GM12892 (cell line): ENCODE measurements around the gene RAB3A.
"Not testable (repeated sequence)": the region's sequence is repeated elsewhere in the genome, so short reads cannot be mapped to it uniquely, and the experiment has no call there.

Source experiments
- DNase-seq: peaks from one replicate; pipeline ENCODE4 v3.0.0; 2011; ENCODE audit not compliant: insufficient read length
- FAIRE-seq: peaks from 2 replicates; lab custom pipeline; 2011; peaks lifted over from hg19 to GRCh38; lab: Jason Lieb, UNC
- POLR2A ChIP-seq: IDR thresholded peaks from 2 replicates; pipeline ENCODE4 v1.6.1; 2011; ENCODE audit warnings: low read depth, low read length, control low read depth
- POLR2AphosphoS5 ChIP-seq: IDR thresholded peaks from 2 replicates; pipeline ENCODE4 v1.6.1; 2011; ENCODE audit warnings: low read depth, low read length, control low read depth
- TAF1 ChIP-seq: IDR thresholded peaks from 2 replicates; pipeline ENCODE4 v1.6.1; 2011; ENCODE audit warnings: low read depth, mild to moderate bottlenecking, control low read depth, low read length, borderline replicate concordance

The RAB3A gene

DNA sequence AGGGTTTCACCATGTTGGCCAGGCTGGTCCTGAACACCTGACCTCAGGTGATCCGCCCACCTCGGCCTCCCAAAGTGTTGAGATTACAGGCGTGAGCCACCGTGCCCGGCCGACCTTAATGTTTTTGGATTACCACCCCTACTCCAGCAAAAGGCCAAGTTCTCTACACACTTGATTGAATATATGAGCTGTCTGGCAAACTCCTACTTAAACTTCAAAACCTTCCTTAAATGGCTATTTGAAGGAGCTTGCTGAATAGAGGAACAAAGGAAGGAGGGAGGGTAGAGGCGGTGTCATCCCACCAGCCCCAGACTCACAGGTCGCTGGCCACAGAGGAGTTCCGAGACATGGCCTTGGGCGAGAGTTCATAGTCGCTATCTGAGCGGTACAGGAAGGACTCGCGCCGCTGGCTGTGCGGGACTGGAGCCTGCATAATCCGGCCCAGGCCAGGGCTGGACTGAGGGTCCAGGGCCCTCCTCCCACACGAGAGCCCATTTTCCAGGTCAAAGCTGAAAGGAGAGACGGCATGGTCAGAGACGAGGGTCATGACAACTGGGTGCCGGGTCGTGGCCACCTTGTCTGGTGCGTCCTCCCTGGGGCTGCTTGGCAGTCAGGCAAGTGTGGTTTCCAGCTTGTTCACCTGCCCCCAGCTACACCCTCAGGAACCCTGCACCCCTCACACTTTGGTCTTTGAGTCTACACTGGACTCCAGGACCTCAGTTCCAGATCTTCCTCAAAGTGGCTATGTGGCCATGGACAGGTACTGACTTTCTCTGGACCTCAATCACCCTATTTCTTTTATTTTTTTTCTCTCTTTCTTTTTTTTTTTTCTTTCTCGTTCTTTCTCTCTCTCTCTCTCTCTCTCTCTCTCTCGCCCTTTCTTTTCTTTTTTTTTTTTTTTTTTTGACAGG lies 18.2 kb upstream of the RAB3A start:
- no peak for DNase-seq
- FAIRE-seq, result no peak
- TF ChIP-seq TAF1 (no peak), POLR2A (no peak), POLR2AphosphoS5 (no peak)

DNA sequence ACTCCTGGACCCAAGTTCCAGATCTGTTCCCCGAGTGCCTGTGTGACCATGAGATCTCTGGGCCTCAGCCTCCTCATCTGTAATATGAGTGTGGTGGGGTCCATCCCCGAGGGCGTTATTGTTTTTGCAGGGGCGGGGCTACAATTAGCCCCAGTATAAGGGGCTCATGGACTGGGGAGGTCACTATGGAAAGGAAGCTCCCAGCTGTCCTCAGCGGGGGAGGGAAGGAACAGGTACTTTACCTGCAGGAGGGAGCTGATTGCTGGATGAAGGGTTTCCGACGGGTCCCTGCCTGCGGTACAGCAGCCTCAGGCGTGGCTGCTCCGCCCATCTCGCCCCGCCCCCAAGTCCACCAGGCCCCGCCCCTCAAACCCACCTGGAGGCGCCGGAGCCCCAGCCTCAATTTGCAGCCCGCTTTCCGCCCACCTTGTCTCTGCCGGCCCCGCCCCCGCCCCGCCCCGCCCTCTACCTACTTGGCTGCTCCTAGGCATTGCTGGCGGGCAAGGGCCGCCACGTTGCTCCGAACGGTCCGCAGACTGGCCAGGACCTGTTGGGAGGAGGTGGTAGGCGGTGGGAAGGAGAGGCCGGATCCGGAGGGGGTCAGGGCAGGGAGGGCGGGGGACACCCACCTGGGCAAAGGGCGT lies 16.9 kb upstream of the RAB3A start:
- no peak for DNase-seq
- TF ChIP-seq TAF1, result no peak
- no peak for TF ChIP-seq POLR2A
- TF ChIP-seq POLR2AphosphoS5, result no peak
- no peak for FAIRE-seq

DNA sequence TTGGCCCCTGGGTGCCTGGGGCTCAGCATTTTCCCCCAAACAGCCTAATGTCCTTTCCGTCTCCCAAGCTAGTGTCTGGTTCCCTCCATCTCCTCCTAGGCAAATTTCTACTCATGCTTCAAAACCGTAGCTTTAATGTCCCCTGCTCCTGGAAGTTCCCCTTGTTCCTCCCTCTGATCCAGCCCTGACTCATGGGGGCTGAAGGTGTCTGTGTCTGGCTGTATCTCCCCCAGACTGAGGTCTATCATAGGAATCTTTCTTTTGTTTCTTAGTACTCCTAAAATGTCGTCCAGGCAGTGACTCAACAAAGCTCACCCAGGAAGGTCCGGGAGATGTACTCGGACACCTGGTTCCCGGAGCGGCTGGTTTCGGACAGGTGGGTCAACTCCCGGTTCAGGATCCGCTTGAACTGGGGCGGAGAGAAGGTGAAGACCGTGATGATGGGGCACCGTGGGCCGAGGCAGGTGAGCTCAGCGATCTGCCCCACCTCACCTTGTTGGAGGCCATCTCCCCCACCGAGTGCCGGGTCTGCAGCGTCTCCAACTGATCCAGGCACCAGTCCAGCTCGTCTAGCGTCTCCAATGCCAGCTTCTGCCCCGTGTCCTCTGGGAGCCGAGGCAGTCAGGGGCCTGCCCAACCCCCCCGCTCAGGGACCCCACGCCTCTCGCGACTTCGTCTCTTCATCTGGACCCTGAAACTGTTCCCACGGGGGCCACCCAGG lies 16.2 kb upstream of the RAB3A start:
- no peak for FAIRE-seq
- no peak for TF ChIP-seq POLR2AphosphoS5
- TF ChIP-seq TAF1, result no peak
- TF ChIP-seq POLR2A, result no peak
- no peak for DNase-seq

DNA sequence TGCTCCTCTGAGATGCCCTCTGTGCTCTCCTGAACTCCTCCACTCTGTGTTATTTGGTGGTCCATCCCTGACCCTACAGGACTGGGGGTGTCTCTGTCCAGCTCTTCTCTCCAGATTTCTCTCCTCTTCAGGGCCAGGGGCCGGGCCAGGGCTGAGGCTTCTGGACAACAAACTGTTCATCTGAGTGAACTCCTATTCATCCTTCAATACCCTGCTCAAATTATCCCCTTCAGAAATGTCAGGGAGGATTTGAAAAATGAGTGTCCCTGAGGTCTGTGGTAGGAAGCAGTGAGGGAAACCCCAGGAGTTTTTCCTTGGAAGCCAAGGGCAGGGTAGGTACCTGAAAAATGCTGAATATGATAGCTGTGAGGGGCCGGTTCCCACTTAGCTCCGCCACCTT lies 14.8 kb upstream of the RAB3A start:
- DNase-seq, result no peak
- FAIRE-seq, result no peak
- TF ChIP-seq TAF1 (no peak), POLR2A (no peak)

DNA sequence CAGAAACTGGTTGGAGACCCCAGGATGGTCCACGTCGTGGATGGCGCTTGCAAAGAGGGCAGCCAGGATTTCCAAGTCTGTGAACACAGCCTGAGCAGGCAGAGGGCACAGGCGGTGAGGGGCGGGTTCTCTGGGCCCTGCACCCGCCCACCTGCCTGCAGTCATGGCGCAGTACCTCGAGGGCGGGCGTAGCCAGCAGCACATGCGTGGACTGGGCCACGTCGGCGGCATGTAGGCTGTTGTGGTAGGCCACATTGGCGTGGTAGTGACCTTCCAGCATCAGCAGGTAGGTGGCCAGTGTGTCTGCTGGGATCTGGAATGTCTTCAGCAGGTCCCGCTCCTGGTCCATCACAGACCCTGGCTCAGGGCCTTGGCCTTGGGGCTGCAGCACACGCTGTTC lies 14.3 kb upstream of the RAB3A start:
- no peak for FAIRE-seq
- TF ChIP-seq POLR2A, result no peak
- no peak for TF ChIP-seq TAF1
- TF ChIP-seq POLR2AphosphoS5, result no peak

DNA sequence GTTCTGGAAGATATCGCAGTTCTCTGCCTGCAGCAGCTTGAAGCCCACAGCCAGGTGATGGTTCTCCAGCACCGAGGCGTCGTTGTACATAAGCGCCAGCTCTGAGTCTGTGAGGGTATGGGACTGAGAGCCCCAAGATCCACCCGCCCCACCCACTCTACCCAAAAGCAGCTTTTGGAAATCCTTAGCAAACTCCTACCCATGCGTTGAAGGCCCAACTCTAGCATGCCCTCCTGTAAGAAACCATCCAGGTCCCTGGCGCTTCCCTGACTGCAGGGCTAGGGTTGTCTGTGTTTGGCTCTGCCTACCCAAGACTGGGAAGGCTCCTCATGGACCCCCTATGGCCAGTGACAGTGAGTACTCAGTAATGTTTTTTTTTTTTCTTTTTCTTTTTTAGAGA lies 12.9 kb upstream of the RAB3A start:
- FAIRE-seq (no peak), DNase-seq (no peak)
- TF ChIP-seq POLR2A, result no peak
- no peak for TF ChIP-seq TAF1
- no peak for TF ChIP-seq POLR2AphosphoS5

More for the DNA sequence above, 14.3 kb upstream of the RAB3A start:
- DNase-seq, result no peak

DNA sequence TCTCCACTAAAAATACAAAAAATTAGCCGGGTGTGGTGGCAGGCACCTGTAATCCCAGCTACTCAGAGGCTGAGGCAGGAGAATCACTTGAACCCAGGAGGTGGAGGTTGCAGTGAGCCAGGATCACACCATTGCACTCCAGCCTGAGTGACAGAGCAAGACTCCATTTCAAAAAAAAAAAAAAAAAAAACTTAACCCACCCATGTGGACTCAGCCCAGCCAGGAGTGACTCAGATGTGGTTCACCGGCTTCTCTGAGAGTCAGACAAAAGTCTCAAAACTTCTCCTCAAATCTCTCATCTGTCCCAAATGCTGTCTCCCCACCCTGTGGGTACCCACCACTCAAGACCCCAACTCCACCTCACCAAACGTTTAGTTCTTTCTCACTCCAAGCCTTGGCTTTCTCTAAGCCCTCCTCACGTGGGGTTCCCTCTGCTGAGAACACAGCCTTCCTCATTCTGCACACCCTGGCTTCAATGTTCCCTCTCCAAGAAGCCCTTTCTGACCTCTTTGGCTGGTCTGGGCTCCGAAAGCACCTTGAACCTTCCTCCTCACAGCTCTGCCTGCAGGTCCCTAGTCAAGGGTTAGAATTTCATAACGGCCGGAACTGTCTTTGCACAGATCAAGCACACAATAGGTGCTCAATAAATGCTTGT lies 11.1 kb upstream of the RAB3A start:
- FAIRE-seq (no peak), DNase-seq (no peak)
- TF ChIP-seq POLR2AphosphoS5, result no peak
- TF ChIP-seq POLR2A, result no peak
- no peak for TF ChIP-seq TAF1

DNA sequence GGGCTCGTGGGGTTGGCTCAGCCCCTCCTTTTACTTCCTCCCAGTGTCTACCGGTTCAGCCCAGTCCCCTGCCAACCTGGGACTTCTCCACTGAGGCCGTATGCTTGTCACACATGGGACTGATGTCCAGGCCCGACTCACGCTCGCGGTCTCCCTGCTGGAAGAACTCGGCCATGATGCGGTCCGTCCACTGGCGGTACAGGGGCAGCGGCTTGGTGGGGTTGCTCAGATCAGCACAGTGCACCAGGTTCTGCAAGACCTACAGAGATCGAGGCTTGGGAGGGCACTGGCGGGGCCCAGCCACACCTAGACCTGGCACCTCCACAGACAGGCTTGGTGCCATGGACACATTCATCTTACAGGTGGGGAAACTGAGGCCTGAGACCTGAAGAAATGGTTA lies 7.8 kb upstream of the RAB3A start:
- TF ChIP-seq POLR2A, result no peak
- TF ChIP-seq TAF1, result no peak
- TF ChIP-seq POLR2AphosphoS5, result no peak
- FAIRE-seq, result no peak
- no peak for DNase-seq

DNA sequence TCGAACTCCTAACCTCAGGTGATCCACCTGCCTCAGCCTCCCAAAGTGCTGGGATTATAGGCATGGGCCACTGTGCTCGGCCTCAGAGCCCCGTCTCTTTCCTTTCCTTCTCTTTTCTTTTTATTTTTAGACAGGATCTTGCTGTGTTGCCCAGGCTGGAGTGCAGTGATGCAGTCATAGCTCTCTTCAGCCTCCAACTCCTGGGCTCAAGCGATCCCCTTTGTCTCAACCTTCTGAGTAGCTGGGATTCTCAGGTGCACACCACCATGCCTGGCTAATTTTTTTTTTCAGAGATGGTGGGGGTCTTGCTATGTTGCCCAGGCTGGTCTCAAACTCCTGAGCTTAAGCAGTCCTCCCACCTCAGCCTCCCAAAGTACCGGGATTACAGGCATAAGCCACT lies 6.1 kb upstream of the RAB3A start:
- not testable (repeated sequence) for FAIRE-seq, DNase-seq

DNA sequence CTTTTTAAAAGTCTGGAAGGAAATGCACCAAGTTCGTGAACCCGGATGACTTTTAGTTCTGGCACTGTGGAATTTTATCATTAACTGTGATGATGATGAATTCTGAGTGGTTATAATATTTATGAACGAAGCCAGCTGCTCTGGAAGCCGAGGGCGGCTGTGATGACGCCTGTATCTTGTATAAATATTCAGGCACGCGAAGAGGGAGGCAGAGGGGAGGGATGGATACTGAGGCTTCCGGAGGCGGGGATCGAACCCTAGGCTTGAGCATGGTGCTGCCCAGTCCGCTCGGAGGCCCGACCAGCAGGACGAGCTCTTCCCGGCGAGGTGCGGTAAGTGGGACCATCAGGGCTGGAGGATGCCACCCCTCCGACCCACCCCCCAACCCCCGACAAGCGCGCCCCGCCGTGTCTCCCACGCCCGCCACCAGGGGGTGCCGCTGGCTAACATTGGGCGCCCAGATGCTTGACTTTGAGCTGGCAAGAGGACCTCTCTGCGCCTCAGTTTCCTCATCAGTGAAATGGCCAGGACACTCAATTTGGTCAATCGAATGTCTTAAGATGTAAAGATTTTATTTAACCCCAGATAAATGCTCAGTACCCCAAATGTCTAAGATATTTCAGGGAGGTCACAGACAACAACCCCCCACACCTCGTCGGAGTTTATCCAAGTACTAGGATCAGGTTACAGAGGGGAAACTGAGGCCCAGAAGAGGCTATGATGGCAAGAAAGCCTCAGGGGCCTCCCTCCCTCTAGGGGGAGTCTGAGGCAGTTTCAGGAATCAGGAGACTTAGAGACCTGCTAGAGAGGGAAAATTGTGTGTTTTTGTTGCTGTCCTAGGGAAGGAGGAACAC lies 4.5 kb upstream of the RAB3A start:
- FAIRE-seq (no peak), DNase-seq (no peak)
- TF ChIP-seq POLR2A, result no peak
- TF ChIP-seq TAF1, result no peak
- no peak for TF ChIP-seq POLR2AphosphoS5
